Lung (tissue), 12 donors: Measurements from ENCODE around the gene MPV17. TPM values are rescaled to one million over a fixed set of nuclear protein-coding genes. Genes with fewer than 3 reads are reported as not detected.
"Not testable (repeated sequence)": the region's sequence is repeated elsewhere in the genome, so short reads cannot be mapped to it uniquely, and the experiment has no call there.

Experiments used
- ATAC-seq: fragments of 200-7000 bp; cut with Tn5 transposase; one replicate; pipeline ENCODE4 v1.9.1; 2020; ENCODE audit warnings: moderate number of reproducible peaks; ENCODE audit not compliant: insufficient read depth, low FRiP score
- DNase-seq, 3 donors: peaks; one replicate each; pipeline ENCODE4 v3.0.0-alpha.2; 2013 to 2017
- H3K27ac ChIP-seq, 2 donors: one replicate each; pipeline ENCODE4 v1.5.1; 2013; ENCODE audit warnings: mild to moderate bottlenecking in 2 of 2, moderate library complexity in 2 of 2, control low read depth in 1 of 2, inconsistent platforms in 1 of 2, low read depth in 1 of 2, low read length in 1 of 2
- H3K27me3 ChIP-seq, 3 donors: one replicate each; pipeline ENCODE4 v1.5.1; 2013; ENCODE audit warnings: low read length in 2 of 3; ENCODE audit not compliant: control insufficient read depth in 3 of 3, insufficient read depth in 3 of 3
- H3K36me3 ChIP-seq, 4 donors: one replicate each; pipeline ENCODE4 v1.5.1; 2013; ENCODE audit warnings: low read length in 4 of 4, mild to moderate bottlenecking in 1 of 4, moderate library complexity in 1 of 4; ENCODE audit not compliant: control insufficient read depth in 4 of 4, insufficient read depth in 4 of 4
- H3K4me1 ChIP-seq, 5 donors: one replicate each; pipeline ENCODE4 v1.5.1; 2013; ENCODE audit warnings: low read length in 5 of 5, mild to moderate bottlenecking in 2 of 5, moderate library complexity in 1 of 5; ENCODE audit not compliant: control insufficient read depth in 5 of 5, insufficient read depth in 5 of 5
- H3K4me3 ChIP-seq: one replicate; pipeline ENCODE4 v1.5.1; 2013; ENCODE audit warnings: mild to moderate bottlenecking, control low read depth, moderate library complexity
- H3K9ac ChIP-seq, 2 donors: one replicate each; pipeline ENCODE4 v1.5.1; 2013; ENCODE audit warnings: low read length in 2 of 2, control low read depth in 1 of 2; ENCODE audit not compliant: insufficient read depth in 1 of 2
- H3K9me3 ChIP-seq, 4 donors: one replicate each; pipeline ENCODE4 v1.5.1; 2013; ENCODE audit warnings: low read length in 3 of 4, mild to moderate bottlenecking in 1 of 4, moderate library complexity in 1 of 4; ENCODE audit not compliant: control insufficient read depth in 4 of 4, insufficient read depth in 3 of 4
- CTCF ChIP-seq: IDR thresholded peaks from 2 replicates; pipeline ENCODE4 v1.5.1; 2012; ENCODE audit warnings: mild to moderate bottlenecking; ENCODE audit errors: control extremely low read depth, extremely low read depth
- WGBS, 2 donors: extraction: QIAGEN DNeasy Blood & Tissue Kit; methylation state at CpG; one replicate each; pipeline ENCODE4 v1.1.7; 2013; 5-methylcytosine and 5-hydroxymethylcytosine counted together
- polyA plus RNA-seq, 2 donors: library from polyadenylated mRNA; stranded (reverse); fragments of 200-250 nt; gene quantifications; one replicate each; pipeline ENCODE4 v1.2.1, GENCODE V29; 2013
- total RNA-seq, 2 donors: library from RNA; depleted of rRNA in 1 of 2; stranded (reverse); fragments of >200 nt in 1 of 2; gene quantifications; one replicate each; pipeline ENCODE4 v1.2.1, GENCODE V29; 2014 to 2021
- donor health status: control.
- donor health status: control.
- donor health status: Bipolar disorder and iron deficiency.
- donor health status: healthy.
- donor health status: DM: yes; HTN: yes; CAD: no.

MPV17 gene
- total and polyA plus RNA-seq, 4 donors: 42.1 to 224 (median 98.7) TPM

GRCh38 chr2:27305516-27305915 is 17.4 kb downstream of the MPV17 start:
- 90 to 93% methylated on average over 16 of the region's 16 CpGs for WGBS, 2 donors
- Histone ChIP-seq H3K9me3 (peaks cover 0 to 11% (median 0%) of the 10 kb centered on the region in 4 donors), H3K9ac (no peak overlapping the region), H3K4me3 (no peak overlapping the region), H3K4me1 (peaks cover 0 to 20% (median 0%) of the 10 kb centered on the region in 5 donors), H3K27me3 (peaks cover 0 to 44% (median 34%) of the 10 kb centered on the region in 3 donors), H3K36me3 (peaks cover 0 to 10% (median 2%) of the 10 kb centered on the region in 4 donors), H3K27ac (no peak overlapping the region)
- ATAC-seq (no peak), DNase-seq (no peak)
- TF ChIP-seq CTCF: no peak

- no peak overlapping the region for H3K9ac ChIP-seq
- no peak overlapping the region for H3K27ac ChIP-seq
- no peak overlapping the region for H3K4me3 ChIP-seq
- H3K36me3 ChIP-seq: peaks cover 0 to 7% (median 1%) of the 10 kb centered on the region in 4 donors
- ATAC-seq: no peak
- no peak for DNase-seq
- H3K4me1 ChIP-seq: peaks cover 0 to 20% (median 0%) of the 10 kb centered on the region in 5 donors
- no peak for TF ChIP-seq CTCF
- H3K9me3 ChIP-seq: peaks cover 0 to 11% (median 0%) of the 10 kb centered on the region in 4 donors
- H3K27me3 ChIP-seq: peaks cover 0 to 44% (median 34%) of the 10 kb centered on the region in 3 donors
- WGBS, 2 donors: 89 to 91% methylated on average over 13 of the region's 13 CpGs
Observed at GRCh38 chr2:27304488-27305240, 18.2 kb downstream of the MPV17 start.

- peaks cover 0 to 36% (median 30%) of the 10 kb centered on the region in 3 donors for H3K27me3 ChIP-seq
- peaks cover 0 to 20% (median 0%) of the 10 kb centered on the region in 5 donors for H3K4me1 ChIP-seq
- peak; percentile 88 for TF ChIP-seq CTCF
- no peak overlapping the region for H3K27ac ChIP-seq
- H3K9me3 ChIP-seq: peaks cover 0 to 7% (median 0%) of the 10 kb centered on the region in 4 donors
- 20 to 27% methylated on average over 25 of the region's 25 CpGs for WGBS, 2 donors
- H3K4me3 ChIP-seq: no peak overlapping the region
- H3K36me3 ChIP-seq: peaks cover 0 to 1% (median 0%) of the 10 kb centered on the region in 4 donors
- ATAC-seq (peak; percentile 72), DNase-seq (peak; percentile 45 to 73 (median 55))
- H3K9ac ChIP-seq: no peak overlapping the region
Observed at GRCh38 chr2:27303093-27304025, 19.5 kb downstream of the MPV17 start.

- not testable (repeated sequence) for H3K9ac ChIP-seq, H3K27ac ChIP-seq, H3K4me1 ChIP-seq, ATAC-seq, H3K9me3 ChIP-seq, H3K4me3 ChIP-seq, DNase-seq, H3K36me3 ChIP-seq
- 93% methylated on average over 4 of the region's 4 CpGs for WGBS, 2 donors
- peaks cover 0 to 13% (median 9%) of the 10 kb centered on the region in 3 donors for H3K27me3 ChIP-seq
Observed at GRCh38 chr2:27300606-27301005, 22.3 kb downstream of the MPV17 start.
